ENCODE results near the gene MSANTD1.

MSANTD1 gene

GRCh38 chr4:3248811-3249661, at the start of gene MSANTD1:
TSS of gene MSANTD1 (plus strand) at chr4:3249159. CDS start at chr4:3249223, 64 bp downstream.
- DNase-seq, result no peak

GRCh38 chr4:3199653-3200422, 49.1 kb upstream of the MSANTD1 start:
- DNase-seq, result no peak

DNA sequence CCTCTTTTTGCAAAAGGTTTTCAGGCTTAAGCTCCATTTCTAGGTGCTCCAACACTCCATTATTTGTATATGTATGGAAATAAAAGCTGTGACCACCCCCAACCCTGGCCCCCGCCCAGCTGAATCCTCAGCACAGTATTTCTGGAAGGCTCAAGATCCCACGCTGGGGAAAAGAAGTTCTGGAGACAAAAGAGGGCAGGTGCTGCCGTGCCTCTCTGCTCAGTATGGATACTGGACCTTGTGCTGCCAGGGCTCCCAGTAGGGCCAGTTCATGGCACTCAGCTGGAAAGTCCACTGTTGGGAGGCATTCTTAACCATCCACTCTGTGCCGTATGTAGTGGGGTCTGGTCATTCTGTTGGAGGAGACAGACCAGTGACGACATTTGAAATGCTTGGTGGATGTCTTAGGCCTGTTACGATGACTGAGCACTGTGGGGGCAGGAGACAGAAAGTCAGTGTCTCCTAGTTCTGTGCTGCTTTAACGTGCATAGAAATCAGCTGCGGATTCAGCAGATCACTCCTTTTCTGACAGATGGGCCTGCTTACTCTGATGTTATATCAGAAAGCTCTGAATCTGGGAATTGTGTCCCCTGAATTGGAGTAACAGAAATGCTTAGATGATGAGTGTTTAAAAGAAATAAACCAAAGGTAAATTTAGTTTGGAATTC, 48.4 kb upstream of the MSANTD1 start:
- no peak for DNase-seq

GRCh38 chr4:3201718-3202702, 46.9 kb upstream of the MSANTD1 start:
- DNase-seq, result no peak

DNA sequence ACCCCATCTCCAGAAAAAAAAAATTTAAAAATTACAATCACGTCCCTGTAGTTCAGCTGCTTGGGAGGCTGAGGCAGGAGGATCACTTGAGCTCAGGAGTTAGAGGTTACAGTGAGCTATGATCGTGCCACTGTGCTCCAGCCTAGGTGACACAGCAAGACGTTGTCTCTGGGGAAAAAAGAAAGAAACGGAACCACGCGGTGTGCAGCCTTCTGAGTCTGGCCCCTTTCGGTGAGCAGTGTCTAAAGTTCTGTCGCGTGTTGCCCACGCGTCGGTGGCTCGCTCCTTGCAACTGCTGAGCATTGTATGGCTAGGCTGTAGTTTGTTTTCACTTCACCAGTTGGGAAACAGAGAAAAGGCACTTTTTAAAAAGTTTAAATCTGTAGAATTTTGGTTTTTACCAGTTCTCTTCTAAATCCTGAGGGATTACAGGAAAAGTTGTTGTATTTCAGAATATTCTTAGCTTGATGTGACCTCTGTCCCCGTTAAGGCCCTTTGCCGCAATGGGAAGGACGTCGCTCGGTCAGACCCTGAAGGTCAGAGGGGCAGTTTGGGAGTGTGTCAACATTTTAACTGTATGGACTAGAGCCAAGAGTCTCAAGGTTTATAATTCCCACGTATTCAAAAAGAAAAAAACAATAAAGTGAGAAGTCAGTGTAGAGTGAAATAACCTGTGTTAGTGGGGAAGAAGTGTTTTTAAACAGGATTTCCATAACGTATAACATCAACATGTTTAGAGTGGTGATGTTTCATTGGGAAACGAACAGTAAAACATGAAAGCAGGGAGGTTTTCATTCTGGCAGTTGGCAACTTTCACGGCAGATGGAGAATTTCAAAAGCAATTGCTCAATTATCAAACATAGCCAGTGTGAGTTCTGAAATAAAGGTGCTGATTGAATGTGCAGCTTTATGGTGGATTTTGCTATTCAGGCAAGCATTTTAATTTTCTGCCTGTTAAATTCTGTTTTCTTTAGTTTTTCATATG, 45.8 kb upstream of the MSANTD1 start:
- DNase-seq, result peak; percentile 17

DNA sequence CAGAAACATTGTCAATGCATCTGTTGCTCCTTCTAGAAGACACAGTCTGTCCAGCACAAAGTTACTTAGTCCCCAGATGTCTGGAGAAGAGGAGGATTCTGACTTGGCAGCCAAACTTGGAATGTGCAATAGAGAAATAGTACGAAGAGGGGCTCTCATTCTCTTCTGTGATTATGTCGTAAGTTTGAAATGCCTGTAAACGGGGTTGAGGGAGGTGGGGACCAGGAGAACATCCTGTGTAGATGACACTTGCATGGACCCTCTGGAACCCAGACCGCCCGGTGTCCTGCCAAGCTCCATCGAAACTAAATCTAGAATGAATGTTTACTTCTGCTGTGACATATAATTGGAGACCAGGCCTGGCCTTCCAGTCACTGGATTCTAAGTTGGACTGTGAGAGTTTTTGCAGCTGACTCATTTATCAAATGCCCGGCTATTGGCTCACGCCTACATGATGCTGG, 45.0 kb upstream of the MSANTD1 start:
- no peak for DNase-seq

DNA sequence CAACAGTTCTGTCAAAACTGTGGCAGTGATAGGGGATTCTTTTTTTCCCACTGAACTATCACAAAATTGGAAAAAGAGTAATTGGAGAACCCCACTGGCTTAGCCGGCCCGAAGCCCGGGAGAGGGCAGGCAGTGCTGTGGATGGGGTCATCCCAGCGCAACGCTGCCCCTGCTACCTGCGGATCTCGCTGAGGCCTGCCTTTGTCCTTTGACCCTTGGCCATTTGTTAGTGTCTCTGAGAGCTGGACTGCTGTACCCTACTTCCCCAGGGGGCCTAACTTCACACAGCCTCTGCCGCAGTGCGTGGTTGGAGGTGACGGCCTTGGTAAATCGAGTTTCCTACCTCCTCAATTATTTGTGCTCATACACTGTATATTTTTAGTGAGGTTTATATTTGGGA, 43.0 kb upstream of the MSANTD1 start:
- no peak for DNase-seq

- DNase-seq, result no peak
Measured at GRCh38 chr4:3206439-3207100, 42.4 kb upstream of the MSANTD1 start.

GRCh38 chr4:3207531-3208037, 41.4 kb upstream of the MSANTD1 start:
- no peak for DNase-seq

- no peak for DNase-seq
Measured at GRCh38 chr4:3208826-3209225, 40.1 kb upstream of the MSANTD1 start.

GRCh38 chr4:3209551-3210325, 39.2 kb upstream of the MSANTD1 start:
- no peak for DNase-seq

- DNase-seq, result no peak
Measured at GRCh38 chr4:3210467-3210866, 38.5 kb upstream of the MSANTD1 start.

- no peak for DNase-seq
Measured at GRCh38 chr4:3211866-3212265, 37.1 kb upstream of the MSANTD1 start.

DNA sequence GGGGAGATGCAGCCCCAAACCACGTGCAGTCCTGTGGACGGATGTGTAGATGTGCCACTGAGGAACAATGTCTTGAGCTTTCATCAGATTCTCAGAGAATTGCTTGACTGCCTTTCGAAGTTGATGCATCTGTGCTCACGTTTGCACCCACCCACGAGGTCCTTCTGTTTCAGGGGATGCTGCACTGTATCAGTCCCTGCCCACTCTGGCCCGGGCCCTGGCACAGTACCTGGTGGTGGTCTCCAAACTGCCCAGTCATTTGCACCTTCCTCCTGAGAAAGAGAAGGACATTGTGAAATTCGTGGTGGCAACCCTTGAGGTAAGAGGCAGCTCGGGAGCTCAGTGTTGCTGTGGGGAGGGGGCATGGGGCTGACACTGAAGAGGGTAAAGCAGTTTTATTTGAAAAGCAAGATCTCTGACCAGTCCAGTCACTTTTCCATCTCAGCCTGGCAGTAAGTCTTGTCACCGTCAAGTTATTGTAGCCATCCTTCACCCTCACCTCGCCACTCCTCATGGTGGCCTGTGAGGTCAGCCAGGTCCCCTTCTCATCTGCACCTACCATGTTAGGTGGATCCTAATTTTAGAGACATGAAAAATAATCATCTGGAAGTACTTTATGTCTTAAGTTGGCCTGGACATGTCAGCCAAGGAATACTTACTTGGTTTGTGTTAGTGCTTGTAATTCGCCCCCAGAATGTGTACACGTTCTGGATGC, 36.4 kb upstream of the MSANTD1 start:
- DNase-seq, result no peak

- no peak for DNase-seq
Measured at GRCh38 chr4:3213106-3213425, 35.9 kb upstream of the MSANTD1 start.

DNA sequence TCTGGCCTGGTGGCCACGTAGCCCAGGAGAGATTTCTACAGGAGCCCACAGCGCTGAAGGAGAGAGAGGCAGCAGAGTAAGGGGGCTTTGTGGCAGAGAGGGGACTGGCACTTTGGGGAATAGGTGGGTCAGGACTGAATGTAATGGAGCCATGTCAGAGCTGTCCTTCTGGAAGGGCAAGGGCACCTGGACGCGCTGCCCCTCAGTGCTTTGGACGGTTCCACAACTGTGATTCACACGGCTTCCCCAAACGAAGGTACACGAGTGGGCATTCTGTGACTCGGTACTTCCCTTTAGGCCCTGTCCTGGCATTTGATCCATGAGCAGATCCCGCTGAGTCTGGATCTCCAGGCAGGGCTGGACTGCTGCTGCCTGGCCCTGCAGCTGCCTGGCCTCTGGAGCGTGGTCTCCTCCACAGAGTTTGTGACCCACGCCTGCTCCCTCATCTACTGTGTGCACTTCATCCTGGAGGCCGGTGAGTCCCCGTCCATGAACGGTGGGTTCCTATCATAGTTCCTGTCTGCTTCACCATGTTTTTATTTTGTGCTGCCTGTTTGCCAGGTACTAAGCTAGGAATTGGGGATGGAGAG, 35.2 kb upstream of the MSANTD1 start:
- DNase-seq, result no peak

DNA sequence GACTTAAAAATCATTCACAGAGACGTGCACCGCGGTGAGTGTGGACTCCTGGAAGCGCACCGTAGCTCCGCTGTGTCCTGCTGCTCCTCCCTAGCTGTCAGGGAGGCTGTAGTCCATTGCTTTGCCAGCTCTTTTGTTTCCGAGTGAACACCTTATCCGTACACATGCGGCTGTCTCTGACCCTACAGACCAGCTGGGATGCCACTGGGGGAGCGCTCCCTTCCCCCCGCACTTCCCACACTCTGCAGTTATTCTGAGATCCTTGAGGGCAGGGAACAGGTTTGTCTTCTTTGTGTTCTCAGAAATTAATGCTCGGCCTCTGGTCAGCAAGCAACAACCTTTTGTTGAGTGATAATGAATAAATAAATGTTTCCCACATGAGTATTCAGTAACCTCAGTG, 33.7 kb upstream of the MSANTD1 start:
- no peak for DNase-seq

DNA sequence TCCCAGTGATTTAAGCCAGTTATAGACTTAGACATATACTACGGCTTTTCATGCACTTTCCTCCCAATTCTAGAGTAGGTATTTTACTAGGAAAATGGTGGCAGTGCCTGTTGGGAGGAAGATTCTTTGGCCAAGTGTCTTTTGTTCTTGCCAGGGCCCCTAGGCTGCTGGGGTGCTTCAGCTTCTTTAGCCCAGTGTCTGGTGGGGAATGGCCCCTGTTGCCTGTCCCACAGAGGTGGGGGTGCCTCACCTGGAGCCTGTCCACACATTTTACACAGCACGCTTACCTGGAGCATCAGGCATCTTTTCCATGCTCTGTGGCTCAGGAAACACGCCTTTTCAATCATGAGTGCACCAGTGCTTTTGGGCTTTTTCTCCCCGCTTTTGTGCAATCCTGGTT, 33.2 kb upstream of the MSANTD1 start:
- no peak for DNase-seq

Measured in DMS 273 treated with DMSO at 0.1 percent for 48 hours (cell line).